Astrocyte (in vitro differentiated cells and primary cell): Measurements from ENCODE around the gene AUTS2. TPM values are rescaled to one million over a fixed set of nuclear protein-coding genes. Genes with fewer than 3 reads are reported as not detected.

Experiments
- DNase-seq: peaks from one replicate; pipeline ENCODE4 v3.0.0-alpha.2; 2010; ENCODE audit warnings: low read depth
- FAIRE-seq: peaks from 2 replicates; lab custom pipeline; 2011; peaks lifted over from hg19 to GRCh38; lab: Jason Lieb, UNC
- H2AFZ ChIP-seq: 2 replicates; pipeline ENCODE4 v1.6.0; 2012; ENCODE audit warnings: low read depth, low read length, inconsistent platforms
- H3K27ac ChIP-seq: 2 replicates; pipeline ENCODE4 v1.5.1; 2011; ENCODE audit warnings: low read depth, low read length, inconsistent platforms
- H3K27me3 ChIP-seq: 2 replicates; pipeline ENCODE4 v1.6.0; 2011; ENCODE audit warnings: low read length, inconsistent platforms; ENCODE audit not compliant: insufficient read depth
- H3K36me3 ChIP-seq: 2 replicates; pipeline ENCODE4 v1.5.1; 2011; ENCODE audit warnings: low read length, inconsistent platforms; ENCODE audit not compliant: insufficient read depth
- H3K4me1 ChIP-seq: 2 replicates; pipeline ENCODE4 v1.5.1; 2011; ENCODE audit warnings: low read length, inconsistent platforms; ENCODE audit not compliant: insufficient read depth
- H3K4me2 ChIP-seq: 2 replicates; pipeline ENCODE4 v1.6.0; 2012; ENCODE audit warnings: low read length, inconsistent platforms
- H3K4me3 ChIP-seq: 2 replicates; pipeline ENCODE4 v1.5.1; 2011; ENCODE audit warnings: low read depth, mild to moderate bottlenecking, low read length, inconsistent platforms; ENCODE audit not compliant: insufficient read depth
- H3K79me2 ChIP-seq: 2 replicates; pipeline ENCODE4 v1.6.0; 2012; ENCODE audit warnings: mild to moderate bottlenecking, low read length, inconsistent platforms; ENCODE audit not compliant: insufficient read depth
- H3K9ac ChIP-seq: 2 replicates; pipeline ENCODE4 v1.6.0; 2012; ENCODE audit warnings: mild to moderate bottlenecking, low read length, inconsistent platforms
- H3K9me3 ChIP-seq: 2 replicates; pipeline ENCODE4 v1.5.1; 2012; ENCODE audit warnings: low read depth, mild to moderate bottlenecking, low read length, inconsistent platforms; ENCODE audit not compliant: insufficient read depth
- H4K20me1 ChIP-seq: 2 replicates; pipeline ENCODE4 v1.6.0; 2012; ENCODE audit warnings: low read length, inconsistent platforms; ENCODE audit not compliant: insufficient read depth
- H3K27ac Mint-ChIP-seq: one replicate; pipeline ENCODE4 v1.8.0; 2021; ENCODE audit warnings: mild to moderate bottlenecking, mixed read lengths; ENCODE audit not compliant: unreplicated experiment
- H3K27me3 Mint-ChIP-seq: one replicate; pipeline ENCODE4 v1.8.0; 2021; ENCODE audit warnings: low read depth, mixed read lengths; ENCODE audit not compliant: unreplicated experiment
- H3K36me3 Mint-ChIP-seq: one replicate; pipeline ENCODE4 v1.8.0; 2021; ENCODE audit warnings: low read depth, mixed read lengths; ENCODE audit not compliant: unreplicated experiment
- H3K4me1 Mint-ChIP-seq: one replicate; pipeline ENCODE4 v1.8.0; 2021; ENCODE audit warnings: low read depth, mixed read lengths; ENCODE audit not compliant: unreplicated experiment
- H3K4me3 Mint-ChIP-seq: one replicate; pipeline ENCODE4 v1.8.0; 2021; ENCODE audit warnings: mild to moderate bottlenecking, moderate library complexity, mixed read lengths; ENCODE audit not compliant: unreplicated experiment
- H3K9me3 Mint-ChIP-seq: one replicate; pipeline ENCODE4 v1.8.0; 2021; ENCODE audit warnings: mild to moderate bottlenecking, mixed read lengths; ENCODE audit not compliant: unreplicated experiment
- EZH2 ChIP-seq: IDR thresholded peaks from 2 replicates; pipeline ENCODE4 v1.6.1; 2012; ENCODE audit warnings: mild to moderate bottlenecking, low read length, inconsistent platforms; ENCODE audit not compliant: insufficient read depth
- total RNA-seq: library from RNA; stranded (reverse); gene quantifications from 2 replicates; pipeline ENCODE4 v1.2.1, GENCODE V29; 2021
- TF ChIP-seq, protein P1 (sequence below): IDR thresholded peaks from 2 replicates; pipeline ENCODE4 v1.5.1; 2011; ENCODE audit warnings: low read depth, mild to moderate bottlenecking, inconsistent platforms, low read length, moderate library complexity; ENCODE audit not compliant: insufficient read depth

Gene AUTS2
- total RNA-seq, 1 donor from 2014 or later = 73.2 TPM

DNA sequence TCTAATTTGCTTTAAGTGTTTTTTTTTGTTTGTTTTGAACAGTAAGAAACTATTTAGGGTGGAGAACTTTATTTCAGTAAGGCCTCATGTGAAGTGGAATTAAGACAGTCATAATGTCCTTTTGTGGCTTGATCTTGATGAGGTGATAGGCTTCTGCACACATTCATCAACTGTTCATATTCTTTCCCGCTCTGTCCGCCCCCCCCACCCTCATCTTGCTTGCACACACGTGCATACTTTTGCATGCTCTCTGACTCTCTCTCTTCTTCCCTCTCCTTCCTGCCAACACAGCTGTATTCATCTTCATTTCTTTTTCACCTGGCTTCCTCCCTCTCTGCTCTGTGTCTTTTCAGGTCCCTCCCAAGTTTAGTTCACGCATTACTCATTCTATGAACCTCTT, 429.6 kb downstream of the AUTS2 start:
- Histone ChIP-seq H4K20me1 (peaks cover 23% of the 10 kb centered on the region), H3K9me3 (no peaks in the 10 kb centered on the region), H3K79me2 (no peaks in the 10 kb centered on the region), H3K4me2 (no peak overlapping the region), H3K9ac (no peak overlapping the region), H3K4me1 (no peaks in the 10 kb centered on the region), H3K36me3 (no peaks in the 10 kb centered on the region), H3K4me3 (no peak overlapping the region), H3K27me3 (no peaks in the 10 kb centered on the region), H2AFZ (no peak overlapping the region), H3K27ac (no peak overlapping the region)
- Mint-ChIP-seq H3K27me3 (no peaks in the 10 kb centered on the region), H3K9me3 (no peaks in the 10 kb centered on the region), H3K4me3 (no peak overlapping the region), H3K27ac (no peak overlapping the region), H3K36me3 (no peaks in the 10 kb centered on the region), H3K4me1 (peaks cover 9% of the 10 kb centered on the region)
- TF ChIP-seq, protein P1, sequence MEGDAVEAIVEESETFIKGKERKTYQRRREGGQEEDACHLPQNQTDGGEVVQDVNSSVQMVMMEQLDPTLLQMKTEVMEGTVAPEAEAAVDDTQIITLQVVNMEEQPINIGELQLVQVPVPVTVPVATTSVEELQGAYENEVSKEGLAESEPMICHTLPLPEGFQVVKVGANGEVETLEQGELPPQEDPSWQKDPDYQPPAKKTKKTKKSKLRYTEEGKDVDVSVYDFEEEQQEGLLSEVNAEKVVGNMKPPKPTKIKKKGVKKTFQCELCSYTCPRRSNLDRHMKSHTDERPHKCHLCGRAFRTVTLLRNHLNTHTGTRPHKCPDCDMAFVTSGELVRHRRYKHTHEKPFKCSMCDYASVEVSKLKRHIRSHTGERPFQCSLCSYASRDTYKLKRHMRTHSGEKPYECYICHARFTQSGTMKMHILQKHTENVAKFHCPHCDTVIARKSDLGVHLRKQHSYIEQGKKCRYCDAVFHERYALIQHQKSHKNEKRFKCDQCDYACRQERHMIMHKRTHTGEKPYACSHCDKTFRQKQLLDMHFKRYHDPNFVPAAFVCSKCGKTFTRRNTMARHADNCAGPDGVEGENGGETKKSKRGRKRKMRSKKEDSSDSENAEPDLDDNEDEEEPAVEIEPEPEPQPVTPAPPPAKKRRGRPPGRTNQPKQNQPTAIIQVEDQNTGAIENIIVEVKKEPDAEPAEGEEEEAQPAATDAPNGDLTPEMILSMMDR = no peak
- TF ChIP-seq EZH2 = no peak
- DNase-seq = no peak
- FAIRE-seq = no peak

DNA sequence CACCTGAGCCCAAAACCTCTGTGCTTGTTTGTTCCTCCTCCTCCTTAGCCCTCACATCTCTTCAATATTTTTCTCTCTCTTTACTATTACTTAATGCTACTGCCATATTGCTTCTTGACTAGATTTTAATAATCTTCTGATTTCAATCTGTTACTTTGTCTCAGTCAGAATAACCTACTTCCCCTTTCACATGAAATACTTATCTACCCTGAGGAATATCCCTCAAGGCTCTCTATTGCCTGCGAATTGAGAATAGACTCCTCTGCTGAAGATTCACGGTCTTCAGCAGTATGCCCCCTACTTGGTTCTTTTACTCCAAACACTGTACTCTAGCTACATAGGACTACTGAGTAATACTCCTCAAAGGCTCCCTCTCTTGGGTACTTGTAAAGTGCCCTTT, 430.3 kb downstream of the AUTS2 start:
- no peaks in the 10 kb centered on the region for H3K27me3 ChIP-seq
- no peaks in the 10 kb centered on the region for H3K79me2 ChIP-seq
- Mint-ChIP-seq H3K4me3 (no peak overlapping the region), H3K36me3 (no peaks in the 10 kb centered on the region), H3K9me3 (no peaks in the 10 kb centered on the region), H3K4me1 (peaks cover 9% of the 10 kb centered on the region), H3K27ac (no peak overlapping the region), H3K27me3 (no peaks in the 10 kb centered on the region)
- H3K4me3 ChIP-seq = no peak overlapping the region
- H3K9me3 ChIP-seq = no peaks in the 10 kb centered on the region
- no peak overlapping the region for H3K4me2 ChIP-seq
- H4K20me1 ChIP-seq = peaks cover 23% of the 10 kb centered on the region
- H3K9ac ChIP-seq = no peak overlapping the region
- DNase-seq (no peak), FAIRE-seq (no peak)
- no peaks in the 10 kb centered on the region for H3K4me1 ChIP-seq
- H3K27ac ChIP-seq = no peak overlapping the region
- no peak overlapping the region for H2AFZ ChIP-seq
- H3K36me3 ChIP-seq = no peaks in the 10 kb centered on the region
- TF ChIP-seq, protein P1 = no peak
- TF ChIP-seq EZH2 = no peak

DNA sequence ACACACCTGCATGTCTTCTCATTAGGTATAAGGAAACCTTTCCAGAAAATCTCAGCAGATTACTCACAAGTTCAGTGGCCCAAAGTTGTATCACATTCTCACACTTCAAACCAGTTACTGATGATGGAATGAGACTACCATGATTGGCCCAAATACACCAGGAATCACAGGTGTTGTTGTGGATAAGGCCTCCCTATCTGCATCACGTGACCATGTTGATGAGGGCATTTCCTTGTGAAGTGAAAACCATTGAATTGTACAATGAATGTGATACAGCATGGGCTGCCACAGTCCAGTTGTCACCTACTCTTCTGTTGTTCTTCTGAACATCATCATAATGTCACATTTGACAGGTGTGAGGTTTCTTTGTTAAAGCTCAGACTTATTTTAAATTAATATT, 431.7 kb downstream of the AUTS2 start:
- H3K36me3 ChIP-seq = no peaks in the 10 kb centered on the region
- Mint-ChIP-seq H3K4me3 (no peak overlapping the region), H3K27me3 (no peaks in the 10 kb centered on the region), H3K27ac (no peak overlapping the region), H3K36me3 (no peaks in the 10 kb centered on the region), H3K9me3 (no peaks in the 10 kb centered on the region), H3K4me1 (peaks cover 9% of the 10 kb centered on the region)
- no peaks in the 10 kb centered on the region for H3K9me3 ChIP-seq
- H3K79me2 ChIP-seq = no peaks in the 10 kb centered on the region
- FAIRE-seq = no peak
- TF ChIP-seq EZH2 = no peak
- TF ChIP-seq, protein P1 = no peak
- H3K27me3 ChIP-seq = no peaks in the 10 kb centered on the region
- peaks cover 23% of the 10 kb centered on the region for H4K20me1 ChIP-seq
- H3K4me1 ChIP-seq = no peaks in the 10 kb centered on the region
- no peak for DNase-seq
- no peak overlapping the region for H3K27ac ChIP-seq
- H3K4me2 ChIP-seq = no peak overlapping the region
- no peak overlapping the region for H3K9ac ChIP-seq
- H3K4me3 ChIP-seq = no peak overlapping the region
- H2AFZ ChIP-seq = no peak overlapping the region
